HT-29 (cell line): ENCODE measurements around the gene TRIM29. TPM values are rescaled to one million over a fixed set of nuclear protein-coding genes. Genes with fewer than 3 reads are reported as not detected.

Experiments
- DNase-seq: peaks from one replicate; pipeline ENCODE4 v3.0.0-alpha.2; 2015; ENCODE audit warnings: low spot score
- total RNA-seq: library from RNA; depleted of rRNA; stranded (reverse); fragments of >200 nt; shearing (Covaris generic); gene quantifications from 2 replicates; pipeline ENCODE4 v1.2.3, GENCODE V29; 2014

The TRIM29 gene
- total RNA-seq, 1 experiment from 2014 or later, result 226 TPM

DNA sequence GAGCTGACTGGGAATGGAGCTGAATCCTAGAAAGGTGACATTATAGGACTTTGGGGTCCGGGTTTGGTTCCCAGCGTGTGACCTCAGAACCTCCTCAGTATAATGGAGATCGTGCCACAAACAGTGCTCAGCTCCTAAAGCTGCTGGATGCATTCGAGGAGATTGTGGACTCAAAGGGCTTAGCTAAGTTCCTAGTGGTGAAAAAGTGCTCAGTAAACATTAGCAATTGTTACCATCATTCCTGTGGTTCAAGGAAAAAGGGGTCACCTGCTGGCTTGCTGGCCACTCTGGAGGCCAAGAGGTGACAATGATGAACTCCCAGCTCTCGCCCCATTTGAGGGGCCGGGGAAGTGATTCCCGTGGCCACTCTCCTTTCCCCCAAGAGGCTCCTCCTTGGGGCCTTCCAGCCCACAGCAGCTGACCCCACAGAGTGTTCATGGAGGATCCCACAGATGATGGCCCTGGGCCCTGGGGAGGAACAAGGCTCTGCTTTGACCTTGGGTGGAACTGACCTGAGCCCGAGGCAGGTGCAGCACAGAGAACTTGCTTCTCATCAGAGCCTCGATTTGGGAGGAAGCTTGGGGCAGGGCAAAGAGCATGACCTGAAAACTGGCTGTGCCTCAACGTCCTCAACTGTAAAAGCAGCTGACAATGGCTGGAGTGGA lies 40.1 kb downstream of the TRIM29 start:
- no peak for DNase-seq

DNA sequence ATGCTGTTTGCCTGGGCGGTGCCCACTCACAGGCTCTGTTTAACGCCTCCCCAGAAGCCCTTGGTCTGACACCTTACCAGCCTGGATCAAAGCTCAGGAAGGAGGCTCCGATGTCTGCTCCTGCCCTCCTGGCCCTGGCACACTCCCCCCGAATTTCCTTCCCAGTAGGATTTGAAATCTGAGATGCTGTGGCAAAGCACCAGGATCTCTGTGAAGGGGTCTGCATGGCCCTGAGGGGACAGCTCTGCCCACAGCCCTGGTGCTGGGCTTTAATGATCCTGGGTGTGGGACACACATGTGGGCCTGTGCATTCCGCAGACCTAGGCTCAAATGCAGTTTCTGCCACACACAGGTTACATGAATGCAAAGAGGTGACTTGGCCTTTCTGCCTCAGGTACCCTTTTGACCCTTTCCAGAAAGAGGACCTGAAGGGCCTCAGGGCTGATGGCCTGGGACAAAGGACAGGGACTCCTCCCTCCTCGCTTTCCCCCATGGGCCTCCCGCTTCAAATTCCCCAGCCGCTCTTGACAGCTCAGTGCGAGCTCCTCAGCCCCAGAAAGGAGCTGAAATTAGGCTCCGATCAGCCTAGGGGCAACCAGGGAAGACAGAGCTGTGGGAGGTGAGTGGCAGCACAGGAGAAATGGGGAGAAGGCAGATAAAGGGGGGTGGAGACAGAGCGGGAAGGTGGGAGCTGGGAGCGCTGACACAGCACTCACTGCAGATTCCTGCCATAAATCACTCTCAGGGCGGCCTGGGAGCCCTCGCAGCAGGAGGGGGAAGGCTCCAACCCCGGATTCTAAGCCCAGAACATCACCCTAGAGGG lies 41.3 kb downstream of the TRIM29 start:
- DNase-seq, result no peak

DNA sequence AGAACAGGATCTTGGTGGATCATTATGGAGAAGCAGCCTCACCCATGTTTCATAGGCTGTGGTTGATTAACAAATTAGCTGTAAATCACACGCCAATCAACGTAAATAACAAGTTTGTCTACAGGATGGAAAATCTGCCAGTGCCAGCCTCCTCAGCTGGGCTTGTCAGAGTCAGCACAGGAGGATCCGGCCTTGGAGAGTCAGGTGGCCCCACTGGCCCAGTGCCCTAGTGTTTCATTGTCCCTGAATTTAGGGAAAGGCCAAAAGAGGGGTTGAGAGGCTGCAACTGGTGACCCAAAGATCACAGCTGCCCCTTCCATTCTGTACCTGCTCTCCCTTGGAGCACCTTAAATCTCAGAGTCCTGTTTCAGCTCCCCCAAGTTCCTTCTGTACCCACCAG lies 42.4 kb downstream of the TRIM29 start:
- no peak for DNase-seq

GRCh38 chr11:120091701-120092100 lies 46.2 kb downstream of the TRIM29 start:
- no peak for DNase-seq

DNA sequence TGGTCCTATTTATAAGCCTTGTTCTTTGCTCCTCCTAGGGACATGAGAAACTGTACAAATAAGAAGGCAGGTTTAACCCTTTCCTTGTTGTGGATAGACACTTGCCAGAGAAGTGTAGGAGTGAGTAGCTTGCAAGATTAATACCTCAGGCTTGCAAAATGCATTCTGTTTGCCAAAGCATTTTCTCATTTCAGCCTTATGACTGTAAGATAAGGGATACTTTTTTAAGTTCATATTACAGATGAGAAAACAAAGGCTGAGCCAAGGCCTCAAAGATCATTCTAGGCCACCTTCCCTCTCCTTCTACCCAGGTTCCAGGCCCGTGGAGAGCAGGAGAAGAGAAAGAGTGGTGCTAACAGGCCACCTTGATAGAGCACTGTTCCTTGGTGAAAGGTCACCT lies 46.8 kb downstream of the TRIM29 start:
- no peak for DNase-seq

DNA sequence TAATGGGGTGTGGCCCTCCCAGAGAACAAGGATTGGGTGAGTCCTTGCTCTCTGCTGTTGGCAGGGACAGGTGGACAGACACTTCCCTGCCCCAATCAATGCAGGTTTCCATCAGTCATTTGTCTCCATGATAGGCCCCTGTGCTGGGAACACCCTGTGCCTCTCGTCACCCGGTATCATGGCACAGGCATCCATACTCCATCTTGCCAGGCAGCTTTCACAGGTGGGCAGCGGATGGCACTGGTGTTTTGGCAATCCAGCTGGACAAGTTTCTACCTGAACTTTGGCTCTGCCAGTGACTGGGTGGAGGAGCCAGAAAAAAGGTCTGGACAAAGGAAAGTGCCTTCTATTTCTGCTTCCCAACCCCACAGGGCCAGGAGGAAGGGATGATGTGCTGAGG lies 47.5 kb downstream of the TRIM29 start:
- no peak for DNase-seq

DNA sequence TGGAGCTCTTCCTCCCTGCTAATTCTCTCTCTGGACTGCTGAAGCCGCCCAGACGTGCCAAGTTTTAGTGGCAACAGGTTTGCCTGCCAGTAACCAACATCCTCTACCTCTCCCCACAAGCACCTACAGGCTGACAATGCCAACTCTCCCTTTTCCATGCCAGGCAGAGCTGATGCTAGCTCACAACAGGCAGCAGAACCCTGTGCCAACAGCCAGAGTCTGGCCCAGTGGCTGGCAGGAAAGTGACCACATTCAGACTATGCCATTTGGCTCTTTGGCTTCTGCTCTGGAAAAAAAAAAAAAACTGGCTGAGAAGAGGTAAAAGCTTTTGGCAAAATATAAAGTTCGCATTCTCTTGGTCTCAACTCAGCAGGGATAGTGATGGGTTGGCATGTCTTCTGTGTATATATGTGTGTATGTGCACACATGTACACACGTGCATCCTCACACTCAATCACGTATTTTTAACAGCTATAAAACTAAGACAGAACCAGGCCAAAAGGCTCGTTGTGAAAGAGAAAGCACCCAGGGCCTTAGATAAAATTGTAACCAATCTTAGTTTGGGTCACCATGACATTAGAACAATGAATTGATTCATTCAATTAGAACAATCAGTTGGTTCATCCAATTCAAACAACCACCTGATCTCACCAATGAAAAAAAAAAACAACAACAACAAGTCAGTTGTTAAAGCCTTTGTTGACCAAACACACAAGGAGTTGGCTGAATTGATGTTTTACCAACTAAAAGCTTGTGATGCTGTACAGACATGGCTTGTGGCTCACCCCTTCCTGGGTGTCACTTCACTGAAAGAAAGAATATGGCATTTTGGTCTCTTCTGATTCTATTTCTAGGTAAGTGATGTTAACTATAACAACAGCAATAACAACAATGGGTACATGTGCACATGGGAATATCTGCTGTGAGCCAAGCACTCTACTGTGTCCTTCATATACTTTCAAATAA lies 48.6 kb downstream of the TRIM29 start:
- no peak for DNase-seq

- no peak for DNase-seq
These were observed 49.9 kb downstream of the TRIM29 start for GRCh38 chr11:120088056-120088455.

DNA sequence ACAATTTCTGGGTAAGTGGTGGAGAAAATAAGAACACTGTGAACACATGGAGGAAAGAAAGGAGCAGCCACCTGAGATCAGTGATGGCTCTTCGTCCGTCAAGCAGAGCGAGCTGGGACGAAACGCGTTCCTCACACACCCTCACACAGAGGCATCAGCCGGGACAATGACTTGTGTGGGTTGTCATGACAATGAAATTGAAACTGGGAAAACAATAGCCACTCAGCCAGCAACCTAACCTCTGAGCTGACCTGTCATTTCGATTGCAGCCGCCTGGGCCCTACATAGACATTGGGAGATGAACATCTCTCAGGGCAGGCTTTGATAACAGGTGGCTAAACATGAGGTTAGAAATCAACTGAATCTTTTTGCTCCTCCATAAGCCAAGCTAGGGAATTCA lies 51.3 kb downstream of the TRIM29 start:
- DNase-seq, result no peak

- DNase-seq, result peak; percentile 66
These were observed 57.9 kb downstream of the TRIM29 start for GRCh38 chr11:120079750-120080610.

DNA sequence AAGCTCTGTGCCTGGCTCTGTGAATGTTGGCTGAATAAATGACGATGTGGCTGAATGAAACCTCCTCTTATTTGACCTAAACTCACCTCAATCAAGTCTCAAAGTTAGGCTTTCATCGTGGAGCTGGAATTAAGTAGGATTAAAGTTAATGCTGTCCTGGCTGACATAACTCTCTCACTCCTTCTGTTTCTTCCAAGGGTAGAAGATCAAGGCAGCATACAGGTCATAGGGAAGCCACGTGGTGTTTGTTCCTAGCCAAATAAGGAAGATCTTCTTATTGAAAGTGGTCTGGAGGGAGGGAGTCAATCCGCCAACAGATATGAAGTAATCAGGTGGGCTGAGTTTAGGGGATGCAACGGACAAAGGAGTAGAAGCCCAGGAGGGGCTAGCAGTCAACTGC lies 59.5 kb downstream of the TRIM29 start:
- no peak for DNase-seq

DNA sequence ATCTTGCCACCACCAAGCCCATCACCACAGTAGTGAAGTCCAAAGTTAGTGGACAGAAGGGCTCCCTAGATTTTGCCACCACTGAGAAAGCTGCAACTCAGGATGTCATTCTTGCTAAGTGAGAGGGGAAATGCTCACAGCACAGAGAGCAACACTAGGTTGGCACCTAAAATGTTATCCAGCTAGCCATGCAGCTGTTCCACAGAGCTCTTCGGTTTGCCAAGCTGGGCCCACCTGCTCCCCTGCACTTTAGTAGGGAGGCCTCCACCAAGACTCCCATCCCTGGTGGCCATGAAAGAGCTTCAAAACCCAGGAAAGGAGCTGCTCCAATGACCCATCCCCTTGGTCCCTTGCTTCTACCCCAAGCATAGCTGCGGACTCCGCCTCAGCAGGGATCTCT lies 63.8 kb downstream of the TRIM29 start:
- no peak for DNase-seq

- no peak for DNase-seq
These were observed 64.7 kb downstream of the TRIM29 start for GRCh38 chr11:120073196-120073595.

- no peak for DNase-seq
These were observed 69.8 kb downstream of the TRIM29 start for GRCh38 chr11:120068114-120068573.

- no peak for DNase-seq
These were observed 70.3 kb downstream of the TRIM29 start for GRCh38 chr11:120067438-120068113.

DNA sequence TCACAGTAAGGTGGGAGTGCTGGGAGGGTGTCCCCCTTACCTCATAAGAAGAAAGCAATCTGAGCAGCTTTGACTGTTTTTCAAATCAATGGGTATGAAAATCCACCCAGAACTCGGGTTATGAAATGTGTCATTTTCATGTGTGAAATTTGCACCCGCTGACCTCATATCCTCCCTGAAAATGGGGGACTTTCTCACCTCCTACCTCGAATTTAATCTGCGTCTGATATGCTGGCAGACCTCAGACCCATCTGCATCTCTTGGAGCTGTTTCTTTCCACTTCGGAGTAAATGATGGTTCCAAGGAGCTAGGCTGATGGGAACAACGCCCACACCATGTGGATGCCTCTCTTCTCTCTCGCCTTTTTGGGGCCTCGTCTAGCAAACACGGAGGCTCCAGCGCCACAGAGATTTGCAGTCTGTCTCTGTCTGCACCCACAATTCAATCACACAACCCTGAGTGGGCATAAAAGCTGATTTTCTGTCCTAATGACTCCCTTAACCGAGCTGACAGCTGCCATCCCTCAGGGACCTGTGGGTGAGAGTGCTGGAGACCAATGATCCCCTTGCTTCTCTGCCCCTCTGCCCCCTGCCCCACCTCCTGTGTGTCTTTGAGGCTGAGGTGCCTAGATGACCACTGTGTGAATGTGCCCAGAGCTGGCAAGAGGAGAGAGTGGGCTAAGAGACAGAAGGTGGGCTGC lies 71.0 kb downstream of the TRIM29 start:
- DNase-seq, result no peak

- DNase-seq, result no peak
These were observed 72.0 kb downstream of the TRIM29 start for GRCh38 chr11:120065876-120066275.

- no peak for DNase-seq
These were observed 72.7 kb downstream of the TRIM29 start for GRCh38 chr11:120065176-120065575.

GRCh38 chr11:120064341-120064740 lies 73.6 kb downstream of the TRIM29 start:
- no peak for DNase-seq
